ENCODE measurements around the gene GARIN3. TPM values are rescaled to one million over a fixed set of nuclear protein-coding genes. Genes with fewer than 3 reads are reported as not detected.

GARIN3 gene
- total RNA-seq, 3 donors from 2014 or later = not detected

- no peaks in the 10 kb centered on the region for H3K4me1 ChIP-seq
- no peaks in the 10 kb centered on the region for H3K36me3 ChIP-seq
- peaks cover 0 to 4% of the 10 kb centered on the region in 2 donors for H3K27me3 ChIP-seq
- no peaks in the 10 kb centered on the region for H3K9me3 ChIP-seq
- intact Hi-C loops (cut with DNase I; ENCODE audit: low total_unique reads) = no loop called here
- no peak overlapping the region for H3K4me3 ChIP-seq
- TF ChIP-seq CTCF (IDR thresholded peaks at IDR 0.05) (no peak), POLR2AphosphoS5 (IDR thresholded peaks at IDR 0.05) (no peak), POLR2A (IDR thresholded peaks at IDR 0.05) (no peak)
- DNase-seq (ENCODE audit: low spot score in 2 of 2) = no peak
- H3K27ac ChIP-seq = no peak overlapping the region
These were observed 9.1 kb upstream of the GARIN3 start for GRCh38 chr5:157175071-157175612.

- Histone ChIP-seq H3K27ac (no peak overlapping the region), H3K36me3 (no peaks in the 10 kb centered on the region), H3K27me3 (no peaks in the 10 kb centered on the region), H3K4me1 (no peaks in the 10 kb centered on the region), H3K4me3 (no peak overlapping the region), H3K9me3 (no peaks in the 10 kb centered on the region)
- intact Hi-C loops (cut with DNase I; ENCODE audit: low total_unique reads) = no loop called here
- TF ChIP-seq POLR2AphosphoS5 (IDR thresholded peaks at IDR 0.05) (no peak), CTCF (IDR thresholded peaks at IDR 0.05) (no peak), POLR2A (IDR thresholded peaks at IDR 0.05) (no peak)
- no peak for DNase-seq (ENCODE audit: low spot score in 2 of 2)
These were observed 6.3 kb upstream of the GARIN3 start for GRCh38 chr5:157172403-157172802.

- Histone ChIP-seq H3K36me3 (no peaks in the 10 kb centered on the region), H3K4me3 (no peak overlapping the region), H3K9me3 (no peaks in the 10 kb centered on the region), H3K4me1 (no peaks in the 10 kb centered on the region), H3K27ac (no peak overlapping the region), H3K27me3 (peaks cover 0 to 6% of the 10 kb centered on the region in 2 donors)
- intact Hi-C loops (cut with DNase I; ENCODE audit: low total_unique reads) = no loop called here
- TF ChIP-seq POLR2A (IDR thresholded peaks at IDR 0.05) (no peak), CTCF (IDR thresholded peaks at IDR 0.05) (no peak), POLR2AphosphoS5 (IDR thresholded peaks at IDR 0.05) (no peak)
- DNase-seq (ENCODE audit: low spot score in 2 of 2) = peak in 1 of 2 donors; percentile 4
These were observed 2.2 kb upstream of the GARIN3 start for GRCh38 chr5:157168286-157168685.

GRCh38 chr5:157167214-157167621 is 1.2 kb upstream of the GARIN3 start:
- H3K27ac ChIP-seq = no peak overlapping the region
- intact Hi-C loops (cut with DNase I; ENCODE audit: low total_unique reads) = no loop called here
- H3K4me1 ChIP-seq = no peaks in the 10 kb centered on the region
- no peak overlapping the region for H3K4me3 ChIP-seq
- H3K9me3 ChIP-seq = no peaks in the 10 kb centered on the region
- H3K27me3 ChIP-seq = peaks cover 0 to 10% of the 10 kb centered on the region in 2 donors
- TF ChIP-seq CTCF (IDR thresholded peaks at IDR 0.05) = no peak
- TF ChIP-seq POLR2AphosphoS5 (IDR thresholded peaks at IDR 0.05) = no peak
- TF ChIP-seq POLR2A (IDR thresholded peaks at IDR 0.05) = no peak
- no peak for DNase-seq (ENCODE audit: low spot score in 2 of 2)
- no peaks in the 10 kb centered on the region for H3K36me3 ChIP-seq

GRCh38 chr5:157165668-157166067 is 396 bp downstream of the GARIN3 start:
- TF ChIP-seq POLR2A (IDR thresholded peaks at IDR 0.05) (no peak), POLR2AphosphoS5 (IDR thresholded peaks at IDR 0.05) (no peak), CTCF (IDR thresholded peaks at IDR 0.05) (no peak)
- Histone ChIP-seq H3K27ac (no peak overlapping the region), H3K36me3 (no peaks in the 10 kb centered on the region), H3K27me3 (peaks cover 0 to 12% of the 10 kb centered on the region in 2 donors), H3K4me3 (no peak overlapping the region), H3K4me1 (no peaks in the 10 kb centered on the region), H3K9me3 (no peaks in the 10 kb centered on the region)
- DNase-seq (ENCODE audit: low spot score in 2 of 2) = no peak
- intact Hi-C loops (cut with DNase I; ENCODE audit: low total_unique reads) = no loop called here
